K562 (cell line): Measurements from ENCODE around the gene TULP4. TPM values are rescaled to one million over a fixed set of nuclear protein-coding genes. Genes with fewer than 3 reads are reported as not detected.
"Not testable (repeated sequence)": the region's sequence is repeated elsewhere in the genome, so short reads cannot be mapped to it uniquely, and the experiment has no call there.

ENCODE experiments used
- ATAC-seq: fragments of 200-7000 bp; cut with Tn5 transposase; 3 replicates; pipeline ENCODE4 v1.9.1; 2020; ENCODE audit warnings: moderate library complexity
- BruUV-seq: library from RNA; stranded (reverse); fragments of 400-500 nt; replicated peaks from 2 replicates; lab custom pipeline; 2021; lab: Mats Ljungman, UMichigan
- CTCF ChIA-PET: fragments of 300-600 bp; formaldehyde crosslinking; extraction: SDS; loops from one replicate; lab custom pipeline; 2021; ENCODE audit warnings: low intra/inter-chr PET ratio; lab: Yijun Ruan, JAX
- POLR2A ChIA-PET: fragments of 300-600, 350-650 bp; sonication (Branson Sonifier 250); formaldehyde crosslinking; extraction: SDS; loops from one replicate; lab custom pipeline; 2021; ENCODE audit warnings: antibody characterized with exemption, inconsistent platforms; lab: Yijun Ruan, JAX
- DNase-seq, 4 experiments: peaks; one replicate each; pipeline versions ENCODE4 v3.0.0 to v3.0.0-alpha.2; 2011 to 2018; ENCODE audit warnings: low spot score in 3 of 4, mixed read lengths in 3 of 4; ENCODE audit errors: extremely low read depth in 1 of 4
- FAIRE-seq: peaks from 2 replicates; lab custom pipeline; 2011; peaks lifted over from hg19 to GRCh38; lab: Jason Lieb, UNC
- H2AFZ ChIP-seq: 2 replicates; pipeline ENCODE4 v1.6.0; 2011; ENCODE audit warnings: low read depth, low read length, control low read depth, inconsistent platforms
- H3K27ac ChIP-seq: fragments of 200-600 bp; 3 replicates; pipeline ENCODE4 v1.8.0; 2011; ENCODE audit warnings: low read depth, mild to moderate bottlenecking, control low read depth, inconsistent platforms, low read length, moderate library complexity, mixed read lengths; ENCODE audit errors: extremely low read depth
- H3K27me3 ChIP-seq, 2 experiments: fragments of 300-600 bp in 1 of 2; 2 replicates in 1 of 2; 3 replicates in 1 of 2; pipeline versions ENCODE4 v1.6.0 to v1.8.0; 2011; ENCODE audit warnings: inconsistent platforms in 2 of 2, low read length in 2 of 2, mild to moderate bottlenecking in 1 of 2, mixed read lengths in 1 of 2, moderate library complexity in 1 of 2; ENCODE audit not compliant: control insufficient read depth in 2 of 2, insufficient read depth in 2 of 2
- H3K36me3 ChIP-seq: fragments of 300-600 bp; 3 replicates; pipeline ENCODE4 v1.8.0; 2011; ENCODE audit warnings: mild to moderate bottlenecking, low read length, inconsistent platforms; ENCODE audit not compliant: control insufficient read depth, insufficient read depth
- H3K4me1 ChIP-seq, 2 experiments: fragments of 200-600 bp in 1 of 2; replicated peaks in 1 of 2; 2 replicates in 1 of 2; 3 replicates in 1 of 2; pipeline versions ENCODE4 v1.5.1 to v1.8.0; 2011; ENCODE audit warnings: inconsistent platforms in 2 of 2, low read length in 2 of 2, mild to moderate bottlenecking in 1 of 2, mixed read lengths in 1 of 2, moderate library complexity in 1 of 2; ENCODE audit not compliant: control insufficient read depth in 2 of 2, insufficient read depth in 2 of 2
- H3K4me2 ChIP-seq: 2 replicates; pipeline ENCODE4 v1.6.1; 2011; ENCODE audit warnings: low read length, control low read depth, inconsistent platforms, mixed read lengths; ENCODE audit not compliant: insufficient read depth
- H3K4me3 ChIP-seq: fragments of 200-600 bp; sonication (generic), shearing (Covaris generic); 2 replicates; pipeline ENCODE4 v1.5.1; 2016; ENCODE audit warnings: control low read depth, inconsistent platforms
- H3K79me2 ChIP-seq: fragments of 200-600 bp; 3 replicates; pipeline ENCODE4 v1.8.0; 2011; ENCODE audit warnings: low read length, inconsistent platforms; ENCODE audit not compliant: control insufficient read depth, insufficient read depth
- H3K9ac ChIP-seq, 2 experiments: 2 replicates each; pipeline versions ENCODE4 v1.6.0 to v1.6.1; 2011; ENCODE audit warnings: low read depth in 2 of 2, low read length in 2 of 2, control low read depth in 1 of 2, inconsistent platforms in 1 of 2, mild to moderate bottlenecking in 1 of 2, mixed read lengths in 1 of 2; ENCODE audit not compliant: insufficient read depth in 1 of 2
- H3K9me1 ChIP-seq: one replicate; pipeline ENCODE4 v1.6.0; 2011; ENCODE audit warnings: inconsistent platforms, mild to moderate bottlenecking, low read length, moderate library complexity; ENCODE audit not compliant: control insufficient read depth, insufficient read depth
- H3K9me3 ChIP-seq: replicated peaks from 2 replicates; pipeline ENCODE4 v1.5.1; 2011; ENCODE audit warnings: low read depth, low read length, inconsistent platforms; ENCODE audit not compliant: control insufficient read depth, insufficient read depth
- H4K20me1 ChIP-seq: replicated peaks from 2 replicates; pipeline ENCODE4 v1.6.1; 2011; ENCODE audit warnings: low read length, inconsistent platforms, mixed read lengths; ENCODE audit not compliant: control insufficient read depth, insufficient read depth
- BMI1 ChIP-seq: fragments of 150-350 bp; IDR thresholded peaks from 2 replicates; pipeline ENCODE4 v1.6.1; 2014; ENCODE audit warnings: low read length
- CREM ChIP-seq: IDR thresholded peaks from 2 replicates; pipeline ENCODE4 v1.6.1; 2014; ENCODE audit warnings: antibody characterized with exemption, low read depth
- EGR1 ChIP-seq: fragments of 450-650 bp; conservative IDR thresholded peaks from 2 replicates; pipeline ENCODE4 v1.6.1; 2017; ENCODE audit warnings: mild to moderate bottlenecking
- NFIC ChIP-seq: fragments of 450-650 bp; IDR thresholded peaks from 2 replicates; pipeline ENCODE4 v1.6.1; 2017; ENCODE audit warnings: mild to moderate bottlenecking, inconsistent platforms
- TFAP4 ChIP-seq: sonication (generic); formaldehyde crosslinking; IDR thresholded peaks from 2 replicates; pipeline ENCODE4 v1.8.0; 2022; ENCODE audit warnings: missing genetic modification reagents, mild to moderate bottlenecking, moderate library complexity, borderline replicate concordance
- WGBS: fragments of 100-300 bp; shearing (Covaris generic); methylation state at CpG from one replicate; pipeline ENCODE4 v1.1.6; 2016; ENCODE audit warnings: low coverage, mixed read lengths; ENCODE audit not compliant: insufficient coverage; ENCODE audit errors: missing lambda C conversion rate; 5-methylcytosine and 5-hydroxymethylcytosine counted together
- in situ Hi-C: fragments of 300-500 bp; cut with MboI; formaldehyde crosslinking; loops from 4 replicates; pipeline ENCODE4 v1.15.0; 2018; ENCODE audit warnings: inconsistent platforms, mixed read lengths
- intact Hi-C: fragments of 100-400 bp; cut with micrococcal nuclease; formaldehyde crosslinking; loops from 2 replicates; pipeline ENCODE4 v1.14.2; 2022
- polyA plus RNA-seq, 8 experiments: library from polyadenylated mRNA; depleted of rRNA in 4 of 8; stranded (reverse) in 5 of 8; unstranded in 3 of 8; fragments of >200 nt; fragmentation: Nextera tagmentation in 2 of 8; fragmentation: Illumina TruSeq in 1 of 8; extraction: Ambion mirVana in 2 of 8; extraction: Trizol in 1 of 8; gene quantifications; 2 replicates each; pipeline versions ENCODE4 v1.2.1 to v1.2.3, GENCODE V29; 2011 to 2014; ENCODE audit warnings: inconsistent platforms in 1 of 8, missing spikeins in 1 of 8
- total RNA-seq, 7 experiments: library from RNA; depleted of rRNA in 6 of 7; stranded (reverse); fragments of >200 nt in 6 of 7; fragmentation: Illumina TruSeq in 2 of 7; extraction: Trizol in 2 of 7; gene quantifications; 2 replicates each; pipeline versions ENCODE4 v1.2.1 to v1.2.3, GENCODE V29; 2011 to 2021; ENCODE audit warnings: low replicate concordance in 1 of 7

The TULP4 gene
- total and polyA plus RNA-seq, 9 of the 15 experiments (the other 6 are each of a cell fraction or from before 2014, with no cell fraction given) = 1.2 to 50.4 (median 11.0) TPM

- H3K4me1 ChIP-seq, H3K4me3 ChIP-seq, CTCF ChIA-PET, in situ Hi-C loops, H3K79me2 ChIP-seq, H2AFZ ChIP-seq, H3K9ac ChIP-seq, ATAC-seq, H3K27ac ChIP-seq, BruUV-seq, FAIRE-seq, intact Hi-C loops, H3K9me1 ChIP-seq, H3K27me3 ChIP-seq, H4K20me1 ChIP-seq, DNase-seq, H3K36me3 ChIP-seq, H3K4me2 ChIP-seq, H3K9me3 ChIP-seq: not testable (repeated sequence)
- POLR2A ChIA-PET = interaction anchor here (2.2 kb wide), 1 partner anchor 15 kb away, joined by 6 read pairs; no protein-coding TSS in a partner anchor
- WGBS = 81% methylated on average over 10 of the region's 10 CpGs
These were observed 26.9 kb downstream of the TULP4 start for GRCh38 chr6:158339197-158339596.

- peak; percentile 64 for TF ChIP-seq EGR1
- TF ChIP-seq BMI1 = no peak
- peak; percentile 61; the same call in 1 of the 2 replicates for TF ChIP-seq TFAP4 (CRISPR knock-in tag)
- TF ChIP-seq NFIC = no peak
- peak; percentile 31; the same call in 1 of the 2 replicates for TF ChIP-seq CREM
- CTCF ChIA-PET = no interaction called here
- Histone ChIP-seq H3K79me2 (peaks cover 2% of the 10 kb centered on the region; the same call in 1 of the 3 replicates), H3K9me1 (no peaks in the 10 kb centered on the region), H2AFZ (no peak overlapping the region), H3K4me1 (no peaks in the 10 kb centered on the region; a peak in 1 of 5 replicates), H3K27ac (no peak overlapping the region), H3K27me3 (no peaks in the 10 kb centered on the region), H3K4me3 (no peak overlapping the region), H3K36me3 (no peaks in the 10 kb centered on the region), H3K4me2 (0 out of 2 replicates have a peak overlapping the region, but pooled peaks have one; percentile 6), H3K9me3 (no peaks in the 10 kb centered on the region), H4K20me1 (no peaks in the 10 kb centered on the region), H3K9ac (no peak overlapping the region)
- FAIRE-seq = no peak
- in situ Hi-C loops = no loop called here
- ATAC-seq = peak; percentile 84
- BruUV-seq = no TSS peak
- WGBS = 23% methylated on average over 4 of the region's 4 CpGs
- DNase-seq = peak in 2 of 4 experiments; percentile 19 to 34
- POLR2A ChIA-PET = interaction anchor here (0.6 to 2.2 kb wide), 3 partner anchors 14 to 150 kb away, joined by 3 to 6 read pairs (median 3); no protein-coding TSS in a partner anchor
- intact Hi-C loops = no loop called here
These were observed 28.0 kb downstream of the TULP4 start for GRCh38 chr6:158340252-158340651.
